ENCODE measurements around the gene KATNA1.

KATNA1 gene

GRCh38 chr6:149567945-149568585, 80.4 kb downstream of the KATNA1 start:
- in situ Hi-C loops (cut with HindIII; ENCODE audit: low pct_ligation_motif_present, low sequenced_read_pairs), result no loop called here
- Histone ChIP-seq H3K4me3 (ENCODE audit: low read depth, low read length) (no peak overlapping the region), H3K27me3 (replicated peaks) (no peaks in the 10 kb centered on the region), H3K36me3 (replicated peaks) (no peaks in the 10 kb centered on the region), H3K27ac (no peak overlapping the region)
- TF ChIP-seq CTCF (IDR thresholded peaks at IDR 0.05; ENCODE audit: low read depth, low read length, missing control alignments), result no peak
- no peak for DNase-seq

GRCh38 chr6:149567194-149567586, 81.3 kb downstream of the KATNA1 start:
- H3K27ac ChIP-seq, result no peak overlapping the region
- in situ Hi-C loops (cut with HindIII; ENCODE audit: low pct_ligation_motif_present, low sequenced_read_pairs), result no loop called here

GRCh38 chr6:149566410-149567193, 81.9 kb downstream of the KATNA1 start:
- no peaks in the 10 kb centered on the region for H3K27me3 ChIP-seq (replicated peaks)
- H3K4me3 ChIP-seq (ENCODE audit: low read depth, low read length), result peak overlapping the region; percentile 83
- peak overlapping the region; percentile 73 for H3K27ac ChIP-seq
- in situ Hi-C loops (cut with HindIII; ENCODE audit: low pct_ligation_motif_present, low sequenced_read_pairs), result no loop called here
- H3K36me3 ChIP-seq (replicated peaks), result no peaks in the 10 kb centered on the region
- TF ChIP-seq CTCF (IDR thresholded peaks at IDR 0.05; ENCODE audit: low read depth, low read length, missing control alignments), result no peak
- peak; percentile 17 for DNase-seq

More at GRCh38 chr6:149567194-149567586, 81.3 kb downstream of the KATNA1 start:
- no peak for TF ChIP-seq CTCF (IDR thresholded peaks at IDR 0.05; ENCODE audit: low read depth, low read length, missing control alignments)
- Histone ChIP-seq H3K27me3 (replicated peaks) (no peaks in the 10 kb centered on the region), H3K36me3 (replicated peaks) (no peaks in the 10 kb centered on the region), H3K4me3 (ENCODE audit: low read depth, low read length) (peak overlapping the region; percentile 83)
- DNase-seq, result no peak

- Histone ChIP-seq H3K4me3 (ENCODE audit: low read depth, low read length) (peak within 1 kb of the TSS; percentile 83), H3K27ac (peak within 1 kb of the TSS; percentile 73), H3K27me3 (replicated peaks) (no peaks in the 10 kb centered on the region), H3K36me3 (replicated peaks) (no peaks in the 10 kb centered on the region)
- TF ChIP-seq CTCF (IDR thresholded peaks at IDR 0.05; ENCODE audit: low read depth, low read length, missing control alignments), result peak; percentile 88
- DNase-seq, result peak; percentile 90
- in situ Hi-C loops (cut with HindIII; ENCODE audit: low pct_ligation_motif_present, low sequenced_read_pairs), result no loop called here
Observed at GRCh38 chr6:149565527-149566409, 82.7 kb downstream of the KATNA1 start, which contains the start of gene GINM1. GINM1 (plus strand) TSS chr6:149566375; CDS start chr6:149566415, 40 bp downstream.

- no peak for TF ChIP-seq CTCF (IDR thresholded peaks at IDR 0.05; ENCODE audit: low read depth, low read length, missing control alignments)
- in situ Hi-C loops (cut with HindIII; ENCODE audit: low pct_ligation_motif_present, low sequenced_read_pairs), result no loop called here
- no peak overlapping the region for H3K27ac ChIP-seq
Observed at GRCh38 chr6:149563928-149564325, 84.6 kb downstream of the KATNA1 start.

More at GRCh38 chr6:149563928-149564325, 84.6 kb downstream of the KATNA1 start:
- DNase-seq, result no peak
- Histone ChIP-seq H3K4me3 (ENCODE audit: low read depth, low read length) (no peak overlapping the region), H3K27me3 (replicated peaks) (no peaks in the 10 kb centered on the region), H3K36me3 (replicated peaks) (no peaks in the 10 kb centered on the region)

All from brain microvascular endothelial cell (primary cell).